NCI-H2029 (cell line): ENCODE results near the gene COL5A1.

Experiments used
- DNase-seq: peaks from one replicate; lab custom pipeline; 2025; lab: John Stamatoyannopoulos, UW

The COL5A1 gene

GRCh38 chr9:134880484-134881312 lies 239.1 kb downstream of the COL5A1 start, which contains the start of gene FCN2:
Gene FCN2, plus strand, starts transcription at chr9:134880810. Its CDS starts 12 bp downstream, at chr9:134880822.
- no peak for DNase-seq

- DNase-seq: no peak
Measured at GRCh38 chr9:134881313-134881670, 239.7 kb downstream of the COL5A1 start.

GRCh38 chr9:134882204-134882785 lies 240.7 kb downstream of the COL5A1 start:
- no peak for DNase-seq

GRCh38 chr9:134883040-134883782 lies 241.6 kb downstream of the COL5A1 start:
- no peak for DNase-seq

- DNase-seq: no peak
Measured at GRCh38 chr9:134884492-134884891, 242.9 kb downstream of the COL5A1 start.

- no peak for DNase-seq
Measured at GRCh38 chr9:134885001-134885678, 243.5 kb downstream of the COL5A1 start.

- no peak for DNase-seq
Measured at GRCh38 chr9:134885679-134886412, 244.2 kb downstream of the COL5A1 start.

- no peak for DNase-seq
Measured at GRCh38 chr9:134886413-134886913, 244.9 kb downstream of the COL5A1 start.

GRCh38 chr9:134887219-134887618 lies 245.6 kb downstream of the COL5A1 start:
- DNase-seq: no peak

- DNase-seq: no peak
Measured at GRCh38 chr9:134887686-134888602, 246.3 kb downstream of the COL5A1 start.

- no peak for DNase-seq
Measured at GRCh38 chr9:134888603-134889190, 247.1 kb downstream of the COL5A1 start.

GRCh38 chr9:134889386-134890154 lies 248.0 kb downstream of the COL5A1 start:
- no peak for DNase-seq

GRCh38 chr9:134890155-134890495 lies 248.5 kb downstream of the COL5A1 start:
- DNase-seq: no peak

GRCh38 chr9:134891053-134891452 lies 249.4 kb downstream of the COL5A1 start:
- no peak for DNase-seq

GRCh38 chr9:134891713-134892112 lies 250.1 kb downstream of the COL5A1 start:
- DNase-seq: no peak

GRCh38 chr9:134892221-134892620 lies 250.6 kb downstream of the COL5A1 start:
- DNase-seq: no peak

GRCh38 chr9:134892820-134893420 lies 251.3 kb downstream of the COL5A1 start:
- DNase-seq: no peak
